ENCODE measurements around the gene YAF2. TPM values are rescaled to one million over a fixed set of nuclear protein-coding genes. Genes with fewer than 3 reads are reported as not detected.

Gene YAF2
- total RNA-seq, 3 donors from 2014 or later: 19.0 to 37.8 (median 22.2) TPM

DNA sequence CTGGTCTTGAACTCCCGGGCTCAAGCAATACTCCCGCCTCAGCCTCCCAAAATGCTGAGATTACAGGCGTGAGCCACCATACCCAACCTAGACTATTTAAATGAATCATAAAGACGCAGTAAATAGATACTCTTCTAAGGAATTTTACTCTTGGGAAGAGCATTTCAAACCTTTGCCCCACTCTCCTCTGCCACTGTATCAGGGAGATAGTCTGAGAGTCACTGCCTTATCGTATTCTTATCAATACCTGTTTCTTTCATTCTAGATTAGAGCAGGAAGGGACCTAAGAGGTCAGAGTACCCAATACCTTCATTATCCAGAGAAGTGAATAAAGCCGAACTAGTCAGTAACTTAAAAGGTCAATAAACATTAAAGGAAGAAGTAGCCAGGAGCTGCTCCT, 109.2 kb downstream of the YAF2 start:
- TF ChIP-seq, protein P1, sequence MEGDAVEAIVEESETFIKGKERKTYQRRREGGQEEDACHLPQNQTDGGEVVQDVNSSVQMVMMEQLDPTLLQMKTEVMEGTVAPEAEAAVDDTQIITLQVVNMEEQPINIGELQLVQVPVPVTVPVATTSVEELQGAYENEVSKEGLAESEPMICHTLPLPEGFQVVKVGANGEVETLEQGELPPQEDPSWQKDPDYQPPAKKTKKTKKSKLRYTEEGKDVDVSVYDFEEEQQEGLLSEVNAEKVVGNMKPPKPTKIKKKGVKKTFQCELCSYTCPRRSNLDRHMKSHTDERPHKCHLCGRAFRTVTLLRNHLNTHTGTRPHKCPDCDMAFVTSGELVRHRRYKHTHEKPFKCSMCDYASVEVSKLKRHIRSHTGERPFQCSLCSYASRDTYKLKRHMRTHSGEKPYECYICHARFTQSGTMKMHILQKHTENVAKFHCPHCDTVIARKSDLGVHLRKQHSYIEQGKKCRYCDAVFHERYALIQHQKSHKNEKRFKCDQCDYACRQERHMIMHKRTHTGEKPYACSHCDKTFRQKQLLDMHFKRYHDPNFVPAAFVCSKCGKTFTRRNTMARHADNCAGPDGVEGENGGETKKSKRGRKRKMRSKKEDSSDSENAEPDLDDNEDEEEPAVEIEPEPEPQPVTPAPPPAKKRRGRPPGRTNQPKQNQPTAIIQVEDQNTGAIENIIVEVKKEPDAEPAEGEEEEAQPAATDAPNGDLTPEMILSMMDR (IDR thresholded peaks at IDR 0.05): no peak
- Histone ChIP-seq H3K4me1 (ENCODE audit: low read depth) (no peaks in the 10 kb centered on the region), H3K4me3 (no peak overlapping the region), H3K9me3 (no peaks in the 10 kb centered on the region), H3K36me3 (ENCODE audit: low read depth) (no peaks in the 10 kb centered on the region)
- no peak for DNase-seq
- ATAC-seq: no peak
- intact Hi-C loops (cut with DNase I, micrococcal nuclease): no loop called here

DNA sequence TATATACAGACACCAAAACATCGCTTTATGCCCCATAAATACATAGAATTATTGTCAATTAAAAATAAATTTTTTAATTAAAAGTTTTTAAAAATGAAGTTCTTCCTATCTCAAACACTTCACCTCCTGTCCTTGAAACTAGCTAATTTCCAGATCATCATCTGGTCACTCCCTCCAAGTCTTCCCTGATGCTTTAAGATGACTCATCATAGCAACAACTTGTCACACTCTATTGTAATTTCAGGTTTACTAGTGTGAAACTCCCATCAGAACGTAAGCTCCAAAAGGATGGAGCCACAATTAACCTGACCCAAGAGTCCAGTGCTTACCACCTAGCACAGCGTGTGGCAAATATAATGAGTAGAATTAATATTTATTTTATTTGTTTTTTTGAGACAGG, 109.7 kb downstream of the YAF2 start:
- no peaks in the 10 kb centered on the region for H3K36me3 ChIP-seq (ENCODE audit: low read depth)
- DNase-seq (no peak), ATAC-seq (peak; percentile 34)
- H3K4me1 ChIP-seq (ENCODE audit: low read depth): no peaks in the 10 kb centered on the region
- H3K9me3 ChIP-seq: no peaks in the 10 kb centered on the region
- TF ChIP-seq, protein P1 (IDR thresholded peaks at IDR 0.05): no peak
- intact Hi-C loops (cut with DNase I, micrococcal nuclease): no loop called here
- no peak overlapping the region for H3K4me3 ChIP-seq

DNA sequence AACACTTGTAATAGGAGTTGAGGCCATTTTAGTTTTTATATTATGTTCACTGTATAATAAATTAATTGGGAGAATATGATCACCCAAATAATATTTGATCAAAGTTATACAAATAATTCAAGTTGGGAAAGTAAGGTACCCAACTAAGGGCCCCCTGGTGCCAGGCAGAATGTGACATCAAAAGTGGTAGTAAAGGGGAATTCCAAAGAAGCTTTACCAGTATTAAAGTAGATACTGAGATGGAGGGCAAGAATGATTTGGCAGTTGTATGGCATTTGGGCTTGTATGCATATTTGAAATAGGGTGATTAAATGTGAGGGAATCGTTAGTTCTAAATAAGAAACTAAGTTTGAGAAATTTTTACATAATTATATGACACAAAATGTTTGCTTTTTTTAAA, 111.1 kb downstream of the YAF2 start:
- H3K4me1 ChIP-seq (ENCODE audit: low read depth): no peaks in the 10 kb centered on the region
- intact Hi-C loops (cut with DNase I, micrococcal nuclease): no loop called here
- H3K9me3 ChIP-seq: no peaks in the 10 kb centered on the region
- TF ChIP-seq, protein P1 (IDR thresholded peaks at IDR 0.05): no peak
- no peak overlapping the region for H3K4me3 ChIP-seq
- H3K36me3 ChIP-seq (ENCODE audit: low read depth): no peaks in the 10 kb centered on the region
- ATAC-seq (no peak), DNase-seq (no peak)

DNA sequence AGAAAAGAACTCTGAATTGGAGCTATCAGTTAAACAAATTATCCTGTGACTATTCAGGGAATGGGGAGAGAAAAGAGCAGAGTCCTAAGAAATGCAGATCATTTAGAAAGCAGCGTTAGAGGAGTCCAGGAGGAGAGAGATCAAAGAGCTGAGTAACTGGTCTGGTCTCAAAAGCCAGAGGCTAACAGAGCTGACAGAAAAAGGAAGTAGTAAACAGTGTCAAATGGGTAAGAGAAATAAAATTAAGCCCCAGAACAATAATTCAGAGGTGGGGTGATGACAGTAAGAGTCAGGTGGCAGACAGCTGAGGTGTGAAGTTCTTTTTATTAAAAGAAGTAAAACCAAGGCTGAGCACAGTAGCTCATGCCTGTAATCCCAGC, 112.7 kb downstream of the YAF2 start:
- H3K9me3 ChIP-seq: no peaks in the 10 kb centered on the region
- DNase-seq (no peak), ATAC-seq (no peak)
- intact Hi-C loops (cut with DNase I, micrococcal nuclease): no loop called here
- no peaks in the 10 kb centered on the region for H3K36me3 ChIP-seq (ENCODE audit: low read depth)
- TF ChIP-seq, protein P1 (IDR thresholded peaks at IDR 0.05): no peak
- no peaks in the 10 kb centered on the region for H3K4me1 ChIP-seq (ENCODE audit: low read depth)
- no peak overlapping the region for H3K4me3 ChIP-seq

- Histone ChIP-seq H3K9me3 (no peaks in the 10 kb centered on the region), H3K4me3 (no peak overlapping the region), H3K4me1 (ENCODE audit: low read depth) (no peaks in the 10 kb centered on the region), H3K36me3 (ENCODE audit: low read depth) (no peaks in the 10 kb centered on the region)
- no peak for DNase-seq
- ATAC-seq: no peak
- TF ChIP-seq, protein P1 (IDR thresholded peaks at IDR 0.05): no peak
- intact Hi-C loops (cut with DNase I, micrococcal nuclease): no loop called here
Measured at GRCh38 chr12:42124764-42125387, 113.2 kb downstream of the YAF2 start.
